ENCODE results near the gene CNTN5.

CNTN5 gene

DNA sequence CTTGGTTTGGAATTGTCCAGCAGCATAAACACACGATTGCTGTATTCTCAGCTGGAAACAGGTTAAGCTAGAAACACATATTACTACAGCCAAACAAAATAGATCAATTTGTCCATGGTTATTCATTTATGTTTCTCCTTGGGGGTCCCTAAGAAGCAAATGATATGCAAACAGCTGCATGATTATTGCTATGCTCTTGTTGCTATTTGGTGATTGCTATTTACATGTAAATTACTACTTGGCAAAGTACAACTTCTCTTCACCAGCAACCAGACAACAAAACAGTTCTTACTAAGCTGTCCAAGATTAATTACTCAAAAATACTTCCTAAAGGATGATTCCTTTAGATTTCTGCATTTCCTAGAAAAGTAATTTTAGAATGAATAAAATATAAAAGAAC is 1098.4 kb downstream of the CNTN5 start:
- no peaks in the 10 kb centered on the region for H3K9me3 ChIP-seq (ENCODE audit: control insufficient read depth, low read length)
- H3K9ac ChIP-seq (ENCODE audit: low read length) = no peak overlapping the region
- H3K4ac ChIP-seq (ENCODE audit: low read depth in 1 of 2, low read length in 2 of 2) = no peak overlapping the region
- no peak overlapping the region for H3K14ac ChIP-seq (ENCODE audit: low read length in 2 of 2)
- no peak overlapping the region for H2AK5ac ChIP-seq (ENCODE audit: low read length, severe bottlenecking)
- no peak overlapping the region for H4K8ac ChIP-seq (ENCODE audit: low read length)
- H2BK15ac ChIP-seq (ENCODE audit: low read depth, poor library complexity, severe bottlenecking) = no peak overlapping the region
- DNase-seq = no peak
- H4K91ac ChIP-seq (ENCODE audit: low read length) = no peak overlapping the region
- no peak overlapping the region for H3K27ac ChIP-seq (ENCODE audit: low read length, poor library complexity, severe bottlenecking)
- H3K36me3 ChIP-seq (ENCODE audit: control insufficient read depth in 1 of 2, insufficient read depth in 2 of 2, low read depth in 1 of 2, low read length in 2 of 2) = no peaks in the 10 kb centered on the region
- H2BK120ac ChIP-seq (ENCODE audit: low read depth, low read length) = no peak overlapping the region
- no peak overlapping the region for H3K4me2 ChIP-seq (ENCODE audit: low read length, poor library complexity, severe bottlenecking)
- no peak overlapping the region for H3K18ac ChIP-seq (ENCODE audit: low read depth in 1 of 2, low read length in 2 of 2)
- H2BK5ac ChIP-seq (ENCODE audit: low read depth, low read length, poor library complexity, severe bottlenecking) = no peak overlapping the region
- no peak overlapping the region for H3K4me3 ChIP-seq (ENCODE audit: insufficient read depth in 1 of 2, low read depth in 1 of 2, low read length in 2 of 2)
- no peak overlapping the region for H3K23ac ChIP-seq (ENCODE audit: low read length in 2 of 2)
- 88% methylated on average over 1 of the region's 1 CpG for WGBS
- H2AFZ ChIP-seq (ENCODE audit: low read depth, low read length) = no peak overlapping the region
- H3K79me1 ChIP-seq (replicated peaks; ENCODE audit: low read length, poor library complexity, severe bottlenecking) = no peaks in the 10 kb centered on the region
- H3K27me3 ChIP-seq (ENCODE audit: control insufficient read depth in 1 of 2, insufficient read depth in 1 of 2, low read length in 2 of 2) = no peaks in the 10 kb centered on the region
- no peaks in the 10 kb centered on the region for H3K4me1 ChIP-seq (ENCODE audit: control insufficient read depth, insufficient read depth, low read depth, low read length)
- no peak overlapping the region for H2BK12ac ChIP-seq (ENCODE audit: low read length in 2 of 2)

DNA sequence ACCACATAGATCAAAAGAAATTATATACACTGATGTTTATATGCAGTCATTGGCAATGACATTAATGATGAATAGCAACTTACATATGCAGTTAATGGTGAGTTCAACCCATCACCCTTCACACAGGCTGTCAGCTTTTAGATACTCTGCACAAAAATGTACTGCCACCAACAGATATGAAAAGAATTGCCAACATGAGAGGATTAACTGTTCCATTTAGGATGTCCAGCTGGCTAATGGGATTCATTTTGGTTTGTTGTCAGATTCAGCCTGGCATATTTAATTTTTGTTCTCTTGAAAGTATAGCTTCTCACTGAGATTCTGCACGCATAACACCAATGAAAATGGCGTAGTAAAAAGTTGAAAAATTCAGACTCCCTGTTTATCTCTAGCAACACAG is 1112.4 kb downstream of the CNTN5 start:
- no CpG with 5 or more reads among the region's 2 CpGs for WGBS
- no peak overlapping the region for H2BK5ac ChIP-seq (ENCODE audit: low read depth, low read length, poor library complexity, severe bottlenecking)
- H2BK15ac ChIP-seq (ENCODE audit: low read depth, poor library complexity, severe bottlenecking) = no peak overlapping the region

DNA sequence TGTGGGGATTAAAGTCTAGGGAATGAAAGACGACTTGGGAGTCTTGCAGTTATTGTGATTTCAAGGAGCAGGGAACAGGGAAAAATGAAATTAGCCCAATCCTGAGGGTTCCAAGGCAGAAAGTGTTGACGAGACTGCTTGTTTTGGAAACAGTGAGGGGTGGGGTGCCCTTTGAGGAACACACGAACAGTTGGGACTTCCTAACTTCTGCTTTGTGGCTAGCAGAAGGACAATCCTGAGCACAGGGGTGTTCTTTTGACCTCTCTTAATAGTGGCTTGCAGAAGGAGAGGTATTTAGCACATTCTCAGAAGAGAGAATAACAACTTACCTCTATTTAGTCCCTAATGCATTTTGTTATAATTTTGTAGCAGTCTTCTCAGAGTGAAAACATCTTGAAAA is 1120.5 kb downstream of the CNTN5 start:
- no peak overlapping the region for H3K18ac ChIP-seq (ENCODE audit: low read depth in 1 of 2, low read length in 2 of 2)

More for the DNA sequence above, 1112.4 kb downstream of the CNTN5 start:
- Histone ChIP-seq H4K91ac (ENCODE audit: low read length) (no peak overlapping the region), H3K27me3 (ENCODE audit: control insufficient read depth in 1 of 2, insufficient read depth in 1 of 2, low read length in 2 of 2) (no peaks in the 10 kb centered on the region), H3K4ac (ENCODE audit: low read depth in 1 of 2, low read length in 2 of 2) (no peak overlapping the region), H2AFZ (ENCODE audit: low read depth, low read length) (no peak overlapping the region), H2AK5ac (ENCODE audit: low read length, severe bottlenecking) (no peak overlapping the region), H4K8ac (ENCODE audit: low read length) (no peak overlapping the region), H2BK120ac (ENCODE audit: low read depth, low read length) (no peak overlapping the region), H3K36me3 (ENCODE audit: control insufficient read depth in 1 of 2, insufficient read depth in 2 of 2, low read depth in 1 of 2, low read length in 2 of 2) (no peaks in the 10 kb centered on the region), H3K9me3 (ENCODE audit: control insufficient read depth, low read length) (peaks cover 6% of the 10 kb centered on the region), H3K4me2 (ENCODE audit: low read length, poor library complexity, severe bottlenecking) (no peak overlapping the region), H3K9ac (ENCODE audit: low read length) (no peak overlapping the region), H3K79me1 (replicated peaks; ENCODE audit: low read length, poor library complexity, severe bottlenecking) (no peaks in the 10 kb centered on the region), H2BK12ac (ENCODE audit: low read length in 2 of 2) (no peak overlapping the region), H3K4me1 (ENCODE audit: control insufficient read depth, insufficient read depth, low read depth, low read length) (no peaks in the 10 kb centered on the region), H3K14ac (ENCODE audit: low read length in 2 of 2) (no peak overlapping the region), H3K23ac (ENCODE audit: low read length in 2 of 2) (no peak overlapping the region), H3K4me3 (ENCODE audit: insufficient read depth in 1 of 2, low read depth in 1 of 2, low read length in 2 of 2) (no peak overlapping the region), H3K18ac (ENCODE audit: low read depth in 1 of 2, low read length in 2 of 2) (no peak overlapping the region), H3K27ac (ENCODE audit: low read length, poor library complexity, severe bottlenecking) (no peak overlapping the region)
- no peak for DNase-seq

DNA sequence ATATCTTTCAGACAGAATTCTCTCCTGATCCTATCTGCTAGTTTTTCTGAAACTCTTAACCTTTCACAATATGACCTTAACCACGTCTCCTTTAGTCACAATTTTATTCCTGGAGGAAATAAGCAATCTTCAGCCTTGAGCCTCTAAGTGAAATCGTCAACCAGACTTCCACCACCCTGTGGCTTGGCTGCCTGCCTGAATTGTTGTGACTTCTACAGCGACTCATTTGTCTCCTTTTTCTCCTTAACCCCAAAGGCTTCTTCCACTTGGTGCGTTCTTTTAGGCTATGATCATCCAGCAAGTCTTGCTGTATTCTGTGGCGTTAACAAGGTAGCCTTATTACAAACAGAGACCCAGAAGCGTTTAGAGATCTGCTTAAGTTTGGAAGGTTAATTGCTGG is 1131.2 kb downstream of the CNTN5 start:
- Histone ChIP-seq H4K8ac (ENCODE audit: low read length) (no peak overlapping the region), H3K18ac (ENCODE audit: low read depth in 1 of 2, low read length in 2 of 2) (no peak overlapping the region), H3K9me3 (ENCODE audit: control insufficient read depth, low read length) (no peaks in the 10 kb centered on the region), H3K14ac (ENCODE audit: low read length in 2 of 2) (no peak overlapping the region), H2BK120ac (ENCODE audit: low read depth, low read length) (no peak overlapping the region), H2AFZ (ENCODE audit: low read depth, low read length) (no peak overlapping the region), H2BK5ac (ENCODE audit: low read depth, low read length, poor library complexity, severe bottlenecking) (no peak overlapping the region), H3K4ac (ENCODE audit: low read depth in 1 of 2, low read length in 2 of 2) (no peak overlapping the region), H3K9ac (ENCODE audit: low read length) (peak overlapping the region; percentile 27), H2BK12ac (ENCODE audit: low read length in 2 of 2) (no peak overlapping the region), H2BK15ac (ENCODE audit: low read depth, poor library complexity, severe bottlenecking) (no peak overlapping the region), H4K91ac (ENCODE audit: low read length) (no peak overlapping the region), H3K36me3 (ENCODE audit: control insufficient read depth in 1 of 2, insufficient read depth in 2 of 2, low read depth in 1 of 2, low read length in 2 of 2) (no peaks in the 10 kb centered on the region), H3K4me3 (ENCODE audit: insufficient read depth in 1 of 2, low read depth in 1 of 2, low read length in 2 of 2) (peak overlapping the region in 1 of 2 experiments; percentile 23), H3K4me2 (ENCODE audit: low read length, poor library complexity, severe bottlenecking) (no peak overlapping the region), H3K79me1 (replicated peaks; ENCODE audit: low read length, poor library complexity, severe bottlenecking) (no peaks in the 10 kb centered on the region), H3K23ac (ENCODE audit: low read length in 2 of 2) (no peak overlapping the region), H3K27me3 (ENCODE audit: control insufficient read depth in 1 of 2, insufficient read depth in 1 of 2, low read length in 2 of 2) (no peaks in the 10 kb centered on the region), H3K4me1 (ENCODE audit: control insufficient read depth, insufficient read depth, low read depth, low read length) (no peaks in the 10 kb centered on the region), H2AK5ac (ENCODE audit: low read length, severe bottlenecking) (no peak overlapping the region), H3K27ac (ENCODE audit: low read length, poor library complexity, severe bottlenecking) (peak overlapping the region; percentile 77)
- WGBS = 49% methylated on average over 6 of the region's 6 CpGs
- peak; percentile 42 for DNase-seq

More for the DNA sequence above, 1120.5 kb downstream of the CNTN5 start:
- H2BK15ac ChIP-seq (ENCODE audit: low read depth, poor library complexity, severe bottlenecking) = no peak overlapping the region
- DNase-seq = no peak
- H3K4me2 ChIP-seq (ENCODE audit: low read length, poor library complexity, severe bottlenecking) = no peak overlapping the region
- no peak overlapping the region for H3K9ac ChIP-seq (ENCODE audit: low read length)
- no peak overlapping the region for H3K14ac ChIP-seq (ENCODE audit: low read length in 2 of 2)
- H3K23ac ChIP-seq (ENCODE audit: low read length in 2 of 2) = no peak overlapping the region
- H2BK12ac ChIP-seq (ENCODE audit: low read length in 2 of 2) = no peak overlapping the region
- 83% methylated on average over 3 of the region's 3 CpGs for WGBS
- H2BK5ac ChIP-seq (ENCODE audit: low read depth, low read length, poor library complexity, severe bottlenecking) = no peak overlapping the region
- no peaks in the 10 kb centered on the region for H3K27me3 ChIP-seq (ENCODE audit: control insufficient read depth in 1 of 2, insufficient read depth in 1 of 2, low read length in 2 of 2)
- no peak overlapping the region for H3K27ac ChIP-seq (ENCODE audit: low read length, poor library complexity, severe bottlenecking)
- no peaks in the 10 kb centered on the region for H3K36me3 ChIP-seq (ENCODE audit: control insufficient read depth in 1 of 2, insufficient read depth in 2 of 2, low read depth in 1 of 2, low read length in 2 of 2)
- H3K79me1 ChIP-seq (replicated peaks; ENCODE audit: low read length, poor library complexity, severe bottlenecking) = no peaks in the 10 kb centered on the region
- no peak overlapping the region for H3K4ac ChIP-seq (ENCODE audit: low read depth in 1 of 2, low read length in 2 of 2)
- no peak overlapping the region for H4K91ac ChIP-seq (ENCODE audit: low read length)
- H2BK120ac ChIP-seq (ENCODE audit: low read depth, low read length) = no peak overlapping the region
- no peak overlapping the region for H2AFZ ChIP-seq (ENCODE audit: low read depth, low read length)
- H3K9me3 ChIP-seq (ENCODE audit: control insufficient read depth, low read length) = no peaks in the 10 kb centered on the region
- H2AK5ac ChIP-seq (ENCODE audit: low read length, severe bottlenecking) = no peak overlapping the region
- no peaks in the 10 kb centered on the region for H3K4me1 ChIP-seq (ENCODE audit: control insufficient read depth, insufficient read depth, low read depth, low read length)
- H4K8ac ChIP-seq (ENCODE audit: low read length) = no peak overlapping the region
- no peak overlapping the region for H3K4me3 ChIP-seq (ENCODE audit: insufficient read depth in 1 of 2, low read depth in 1 of 2, low read length in 2 of 2)

Measured in mesenchymal stem cell (in vitro differentiated cells and primary cell).